ENCODE results near the gene UNC119B.

Gene UNC119B

GRCh38 chr12:120739821-120740613 is 29.8 kb downstream of the UNC119B start:
- no peaks in the 10 kb centered on the region for H3K27me3 ChIP-seq
- no peak overlapping the region for H3K4me3 ChIP-seq (ENCODE audit: low read depth in 1 of 2, low read length in 1 of 2)
- no peaks in the 10 kb centered on the region for H3K9me3 ChIP-seq
- peaks cover 35% of the 10 kb centered on the region for H3K36me3 ChIP-seq
- no peaks in the 10 kb centered on the region for H3K4me1 ChIP-seq (ENCODE audit: control insufficient read depth in 1 of 2, insufficient read depth in 1 of 2, low read depth in 1 of 2, low read length in 1 of 2)
- no peak overlapping the region for H3K27ac ChIP-seq
- TF ChIP-seq CTCF (IDR thresholded peaks at IDR 0.05): no peak

GRCh38 chr12:120740871-120741270 is 30.6 kb downstream of the UNC119B start:
- Histone ChIP-seq H3K27me3 (no peaks in the 10 kb centered on the region), H3K4me1 (ENCODE audit: control insufficient read depth in 1 of 2, insufficient read depth in 1 of 2, low read depth in 1 of 2, low read length in 1 of 2) (no peaks in the 10 kb centered on the region), H3K36me3 (peaks cover 35% of the 10 kb centered on the region), H3K4me3 (ENCODE audit: low read depth in 1 of 2, low read length in 1 of 2) (no peak overlapping the region), H3K9me3 (no peaks in the 10 kb centered on the region), H3K27ac (no peak overlapping the region)
- no peak for TF ChIP-seq CTCF (IDR thresholded peaks at IDR 0.05)

GRCh38 chr12:120741476-120742421 is 31.5 kb downstream of the UNC119B start:
- no peak for TF ChIP-seq CTCF (IDR thresholded peaks at IDR 0.05)

GRCh38 chr12:120744922-120745493 is 34.8 kb downstream of the UNC119B start:
- Histone ChIP-seq H3K9me3 (no peaks in the 10 kb centered on the region), H3K4me1 (ENCODE audit: control insufficient read depth in 1 of 2, insufficient read depth in 1 of 2, low read depth in 1 of 2, low read length in 1 of 2) (no peaks in the 10 kb centered on the region), H3K27ac (no peak overlapping the region), H3K36me3 (peaks cover under 1% of the 10 kb centered on the region), H3K27me3 (no peaks in the 10 kb centered on the region), H3K4me3 (ENCODE audit: low read depth in 1 of 2, low read length in 1 of 2) (no peak overlapping the region)
- TF ChIP-seq CTCF (IDR thresholded peaks at IDR 0.05): no peak

More at GRCh38 chr12:120741476-120742421, 31.5 kb downstream of the UNC119B start:
- Histone ChIP-seq H3K27ac (no peak overlapping the region), H3K9me3 (no peaks in the 10 kb centered on the region), H3K4me1 (ENCODE audit: control insufficient read depth in 1 of 2, insufficient read depth in 1 of 2, low read depth in 1 of 2, low read length in 1 of 2) (no peaks in the 10 kb centered on the region), H3K27me3 (no peaks in the 10 kb centered on the region), H3K36me3 (peaks cover 31% of the 10 kb centered on the region), H3K4me3 (ENCODE audit: low read depth in 1 of 2, low read length in 1 of 2) (no peak overlapping the region)

- Histone ChIP-seq H3K27ac (no peak overlapping the region), H3K4me3 (ENCODE audit: low read depth in 1 of 2, low read length in 1 of 2) (no peak overlapping the region), H3K4me1 (ENCODE audit: control insufficient read depth in 1 of 2, insufficient read depth in 1 of 2, low read depth in 1 of 2, low read length in 1 of 2) (no peaks in the 10 kb centered on the region), H3K36me3 (no peaks in the 10 kb centered on the region), H3K27me3 (no peaks in the 10 kb centered on the region), H3K9me3 (no peaks in the 10 kb centered on the region)
- TF ChIP-seq CTCF (IDR thresholded peaks at IDR 0.05): no peak
Measured at GRCh38 chr12:120748242-120748641, 38.0 kb downstream of the UNC119B start.
